CD14-positive monocyte (primary cell): ENCODE results near the gene ZDHHC14. TPM values are rescaled to one million over a fixed set of nuclear protein-coding genes. Genes with fewer than 3 reads are reported as not detected.

Experiments
- DNase-seq, 3 donors: peaks; one replicate each; pipeline ENCODE4 v3.0.0-alpha.2; 2011 to 2022
- H2AFZ ChIP-seq: 2 replicates; pipeline ENCODE4 v1.6.0; 2012; ENCODE audit warnings: mild to moderate bottlenecking, low read depth, low read length, inconsistent platforms; ENCODE audit not compliant: insufficient read depth, poor library complexity, severe bottlenecking
- H3K27ac ChIP-seq, 2 donors: 1 replicate in 1 of 2; 2 replicates in 1 of 2; pipeline ENCODE4 v1.5.1; 2012 to 2013; ENCODE audit warnings: low read length in 2 of 2, control low read depth in 1 of 2, inconsistent platforms in 1 of 2, low read depth in 1 of 2, mild to moderate bottlenecking in 1 of 2
- H3K27me3 ChIP-seq, 2 donors: one replicate each; pipeline versions ENCODE4 v1.6.0 to v1.6.1; 2011 to 2013; ENCODE audit warnings: low read length in 2 of 2; ENCODE audit not compliant: control insufficient read depth in 2 of 2, insufficient read depth in 2 of 2
- H3K36me3 ChIP-seq, 2 donors: replicated peaks in 1 of 2; 1 replicate in 1 of 2; 2 replicates in 1 of 2; pipeline versions ENCODE4 v1.5.1 to v1.6.1; 2012 to 2013; ENCODE audit warnings: low read length in 2 of 2, control low read depth in 1 of 2, inconsistent platforms in 1 of 2, mild to moderate bottlenecking in 1 of 2; ENCODE audit not compliant: insufficient read depth in 2 of 2, control insufficient read depth in 1 of 2
- H3K4me1 ChIP-seq, 2 donors: 1 replicate in 1 of 2; 2 replicates in 1 of 2; pipeline versions ENCODE4 v1.5.1 to v1.6.1; 2012 to 2013; ENCODE audit warnings: low read length in 2 of 2, control low read depth in 1 of 2, inconsistent platforms in 1 of 2, mild to moderate bottlenecking in 1 of 2, moderate library complexity in 1 of 2; ENCODE audit not compliant: insufficient read depth in 2 of 2, control insufficient read depth in 1 of 2
- H3K4me2 ChIP-seq: replicated peaks from 2 replicates; pipeline ENCODE3; 2012; ENCODE audit warnings: low read length, moderate library complexity, mild to moderate bottlenecking; ENCODE audit not compliant: poor library complexity, severe bottlenecking; ENCODE audit errors: extremely low read depth
- H3K4me3 ChIP-seq, 3 experiments: fragments of 200-600 bp in 1 of 3; sonication (generic) in 1 of 3; replicated peaks in 1 of 3; 1 replicate in 2 of 3; 2 replicates in 1 of 3; pipeline ENCODE4 v1.5.1; 2011 to 2013; ENCODE audit warnings: low read length in 3 of 3, mild to moderate bottlenecking in 3 of 3, control low read depth in 2 of 3, low read depth in 2 of 3, inconsistent platforms in 1 of 3, moderate library complexity in 1 of 3
- H3K79me2 ChIP-seq: 2 replicates; pipeline ENCODE4 v1.6.0; 2012; ENCODE audit warnings: mild to moderate bottlenecking, control low read depth, inconsistent platforms, low read length, moderate library complexity; ENCODE audit not compliant: insufficient read depth
- H3K9ac ChIP-seq: 2 replicates; pipeline ENCODE4 v1.6.0; 2017; ENCODE audit warnings: low read length, mild to moderate bottlenecking; ENCODE audit not compliant: insufficient read depth, poor library complexity, severe bottlenecking
- H3K9me3 ChIP-seq, 2 donors: replicated peaks in 1 of 2; 1 replicate in 1 of 2; 2 replicates in 1 of 2; pipeline versions ENCODE4 v1.5.1 to v1.6.1; 2012 to 2013; ENCODE audit warnings: low read length in 2 of 2, control low read depth in 1 of 2; ENCODE audit not compliant: control insufficient read depth in 1 of 2, insufficient read depth in 1 of 2
- H4K20me1 ChIP-seq: 2 replicates; pipeline ENCODE4 v1.6.0; 2012; ENCODE audit warnings: mild to moderate bottlenecking, low read length, control low read depth, moderate library complexity; ENCODE audit not compliant: insufficient read depth
- H3K27ac Mint-ChIP-seq, 7 donors: one replicate each; pipeline ENCODE4 v1.8.0; 2020; ENCODE audit warnings: mild to moderate bottlenecking in 7 of 7, mixed read lengths in 7 of 7, moderate library complexity in 6 of 7, inconsistent platforms in 2 of 7
- H3K27me3 Mint-ChIP-seq, 3 donors: one replicate each; pipeline ENCODE4 v1.8.0; 2021 to 2022; ENCODE audit warnings: low read depth in 3 of 3, mild to moderate bottlenecking in 3 of 3, mixed read lengths in 3 of 3, moderate library complexity in 3 of 3, inconsistent platforms in 1 of 3
- H3K36me3 Mint-ChIP-seq, 2 donors: one replicate each; pipeline ENCODE4 v1.8.0; 2020; ENCODE audit warnings: mixed read lengths in 2 of 2, inconsistent platforms in 1 of 2, mild to moderate bottlenecking in 1 of 2
- H3K4me1 Mint-ChIP-seq: one replicate; pipeline ENCODE4 v1.8.0; 2020; ENCODE audit warnings: mild to moderate bottlenecking, mixed read lengths
- H3K4me3 Mint-ChIP-seq, 2 donors: one replicate each; pipeline ENCODE4 v1.8.0; 2020; ENCODE audit warnings: mild to moderate bottlenecking in 2 of 2, mixed read lengths in 2 of 2, moderate library complexity in 1 of 2
- H3K9me3 Mint-ChIP-seq, 7 donors: one replicate each; pipeline ENCODE4 v1.8.0; 2020 to 2022; ENCODE audit warnings: mixed read lengths in 7 of 7, mild to moderate bottlenecking in 6 of 7, moderate library complexity in 6 of 7, inconsistent platforms in 2 of 7
- WGBS: methylation state at CpG from one replicate; pipeline ENCODE4 v1.1.5; 2013; ENCODE audit warnings: missing lambda C conversion rate; ENCODE audit not compliant: insufficient coverage; 5-methylcytosine and 5-hydroxymethylcytosine counted together
- intact Hi-C, 2 donors: fragments of 100-400 bp; cut with micrococcal nuclease; formaldehyde crosslinking; loops; one replicate each; pipeline versions ENCODE4 v1.15.0 to v1.15.1; 2023
- polyA plus RNA-seq, 3 donors: library from polyadenylated mRNA; depleted of rRNA in 1 of 3; unstranded in 2 of 3; stranded (reverse) in 1 of 3; fragments of 300-500 nt in 2 of 3; fragments of >200 nt in 1 of 3; fragmentation: Illumina TruSeq in 2 of 3; gene quantifications; 1 replicate in 2 of 3; 2 replicates in 1 of 3; pipeline ENCODE4 v1.2.3, GENCODE V29; 2012 to 2021
- TF ChIP-seq, protein P1 (sequence below): fragments of 200-600 bp; IDR thresholded peaks from one replicate; pipeline ENCODE4 v1.8.0; 2022; ENCODE audit warnings: antibody characterized with exemption, mild to moderate bottlenecking

Gene ZDHHC14
- polyA plus RNA-seq, 3 donors: 0.30 to 1.7 (median 0.93) TPM

GRCh38 chr6:157539421-157539822 lies 158.4 kb downstream of the ZDHHC14 start:
- Mint-ChIP-seq H3K4me3 (peak overlapping the region; percentile 47 to 48), H3K9me3 (no peaks in the 10 kb centered on the region), H3K36me3 (peaks cover 6 to 13% of the 10 kb centered on the region in 2 donors), H3K27me3 (peaks cover 0 to 2% (median 2%) of the 10 kb centered on the region in 3 donors), H3K27ac (peak overlapping the region in 6 of 7 donors; percentile 26 to 87 (median 81)), H3K4me1 (peaks cover 53% of the 10 kb centered on the region)
- intact Hi-C loops: no loop called here
- 0% methylated on average over 2 of the region's 10 CpGs for WGBS
- Histone ChIP-seq H4K20me1 (no peaks in the 10 kb centered on the region), H3K4me1 (peaks cover 52 to 55% of the 10 kb centered on the region in 2 donors), H3K27ac (peak overlapping the region in 1 of 2 donors; percentile 55), H3K79me2 (peaks cover 3% of the 10 kb centered on the region), H3K4me3 (peak overlapping the region in 1 of 3 experiments; percentile 32), H3K36me3 (no peaks in the 10 kb centered on the region), H3K9ac (no peak overlapping the region), H2AFZ (peak overlapping the region; percentile 64), H3K9me3 (no peaks in the 10 kb centered on the region), H3K4me2 (peak overlapping the region; percentile 37), H3K27me3 (no peaks in the 10 kb centered on the region)
- peak in 2 of 3 donors; percentile 48 to 54 for DNase-seq
- TF ChIP-seq, protein P1, sequence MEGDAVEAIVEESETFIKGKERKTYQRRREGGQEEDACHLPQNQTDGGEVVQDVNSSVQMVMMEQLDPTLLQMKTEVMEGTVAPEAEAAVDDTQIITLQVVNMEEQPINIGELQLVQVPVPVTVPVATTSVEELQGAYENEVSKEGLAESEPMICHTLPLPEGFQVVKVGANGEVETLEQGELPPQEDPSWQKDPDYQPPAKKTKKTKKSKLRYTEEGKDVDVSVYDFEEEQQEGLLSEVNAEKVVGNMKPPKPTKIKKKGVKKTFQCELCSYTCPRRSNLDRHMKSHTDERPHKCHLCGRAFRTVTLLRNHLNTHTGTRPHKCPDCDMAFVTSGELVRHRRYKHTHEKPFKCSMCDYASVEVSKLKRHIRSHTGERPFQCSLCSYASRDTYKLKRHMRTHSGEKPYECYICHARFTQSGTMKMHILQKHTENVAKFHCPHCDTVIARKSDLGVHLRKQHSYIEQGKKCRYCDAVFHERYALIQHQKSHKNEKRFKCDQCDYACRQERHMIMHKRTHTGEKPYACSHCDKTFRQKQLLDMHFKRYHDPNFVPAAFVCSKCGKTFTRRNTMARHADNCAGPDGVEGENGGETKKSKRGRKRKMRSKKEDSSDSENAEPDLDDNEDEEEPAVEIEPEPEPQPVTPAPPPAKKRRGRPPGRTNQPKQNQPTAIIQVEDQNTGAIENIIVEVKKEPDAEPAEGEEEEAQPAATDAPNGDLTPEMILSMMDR: no peak

DNA sequence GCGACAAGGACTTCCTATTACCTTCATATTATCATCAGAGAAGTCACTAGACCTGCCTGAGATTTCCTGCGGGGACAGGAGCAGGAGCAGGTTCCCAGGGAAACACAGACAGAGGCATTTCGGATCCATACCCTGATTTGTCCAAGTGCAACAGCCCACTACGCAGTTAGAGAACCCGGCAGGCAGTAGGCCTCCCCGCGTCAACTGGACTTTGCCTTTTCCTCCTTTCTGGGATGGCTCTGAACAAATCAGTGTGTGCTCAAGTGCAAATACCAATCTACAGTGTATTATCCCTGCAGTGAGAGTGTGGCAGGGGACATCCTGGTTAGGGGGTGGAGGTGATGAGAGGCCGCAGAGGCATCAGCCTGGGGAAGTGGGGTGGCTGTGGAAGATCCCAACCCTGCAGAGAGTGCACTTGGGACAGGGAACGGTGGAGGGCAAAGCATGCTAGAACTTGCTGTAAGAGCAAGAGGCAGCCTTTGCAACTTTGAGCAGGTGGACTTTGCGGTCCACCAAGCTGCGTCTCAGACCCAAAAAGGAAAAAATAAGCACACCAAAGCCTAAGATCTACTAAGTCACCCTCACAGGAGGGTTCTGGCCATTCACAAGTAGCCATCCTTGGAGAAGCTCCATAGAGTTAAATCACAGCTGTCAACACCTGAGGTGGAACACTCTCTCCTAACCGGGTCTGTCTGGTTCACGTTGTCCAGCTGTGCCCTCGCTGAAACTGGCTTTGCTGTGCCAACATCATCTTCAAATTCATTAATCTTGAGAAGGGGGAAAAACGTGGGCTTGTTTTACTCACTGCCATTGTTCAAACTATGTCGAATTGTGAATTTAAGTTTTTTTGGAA lies 159.1 kb downstream of the ZDHHC14 start:
- WGBS: 97% methylated on average over 13 of the region's 16 CpGs
- DNase-seq: no peak
- peaks cover 3 to 13% of the 10 kb centered on the region in 2 donors for H3K36me3 Mint-ChIP-seq
- TF ChIP-seq, protein P1: no peak
- H3K4me3 Mint-ChIP-seq: no peak overlapping the region
- peak overlapping the region; percentile 64 for H2AFZ ChIP-seq
- no peaks in the 10 kb centered on the region for H4K20me1 ChIP-seq
- no peaks in the 10 kb centered on the region for H3K27me3 ChIP-seq
- H3K4me3 ChIP-seq: no peak overlapping the region
- peak overlapping the region in 1 of 2 donors; percentile 55 for H3K27ac ChIP-seq
- H3K4me1 Mint-ChIP-seq: peaks cover 48% of the 10 kb centered on the region
- intact Hi-C loops: no loop called here
- H3K4me1 ChIP-seq: peaks cover 45 to 48% of the 10 kb centered on the region in 2 donors
- H3K79me2 ChIP-seq: peaks cover 1% of the 10 kb centered on the region
- no peak overlapping the region for H3K9ac ChIP-seq
- H3K27ac Mint-ChIP-seq: peak overlapping the region in 3 of 7 donors; percentile 30 to 87 (median 73)
- H3K9me3 ChIP-seq: no peaks in the 10 kb centered on the region
- H3K36me3 ChIP-seq: no peaks in the 10 kb centered on the region
- H3K27me3 Mint-ChIP-seq: peaks cover 0 to 2% (median 2%) of the 10 kb centered on the region in 3 donors
- no peaks in the 10 kb centered on the region for H3K9me3 Mint-ChIP-seq
- H3K4me2 ChIP-seq: no peak overlapping the region
